ENCODE results near the gene YLPM1.

GRCh38 chr14:74871819-74872218 is 108.7 kb downstream of the YLPM1 start:
- TF ChIP-seq, protein P1, sequence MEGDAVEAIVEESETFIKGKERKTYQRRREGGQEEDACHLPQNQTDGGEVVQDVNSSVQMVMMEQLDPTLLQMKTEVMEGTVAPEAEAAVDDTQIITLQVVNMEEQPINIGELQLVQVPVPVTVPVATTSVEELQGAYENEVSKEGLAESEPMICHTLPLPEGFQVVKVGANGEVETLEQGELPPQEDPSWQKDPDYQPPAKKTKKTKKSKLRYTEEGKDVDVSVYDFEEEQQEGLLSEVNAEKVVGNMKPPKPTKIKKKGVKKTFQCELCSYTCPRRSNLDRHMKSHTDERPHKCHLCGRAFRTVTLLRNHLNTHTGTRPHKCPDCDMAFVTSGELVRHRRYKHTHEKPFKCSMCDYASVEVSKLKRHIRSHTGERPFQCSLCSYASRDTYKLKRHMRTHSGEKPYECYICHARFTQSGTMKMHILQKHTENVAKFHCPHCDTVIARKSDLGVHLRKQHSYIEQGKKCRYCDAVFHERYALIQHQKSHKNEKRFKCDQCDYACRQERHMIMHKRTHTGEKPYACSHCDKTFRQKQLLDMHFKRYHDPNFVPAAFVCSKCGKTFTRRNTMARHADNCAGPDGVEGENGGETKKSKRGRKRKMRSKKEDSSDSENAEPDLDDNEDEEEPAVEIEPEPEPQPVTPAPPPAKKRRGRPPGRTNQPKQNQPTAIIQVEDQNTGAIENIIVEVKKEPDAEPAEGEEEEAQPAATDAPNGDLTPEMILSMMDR (IDR thresholded peaks at IDR 0.05), result no peak
- TF ChIP-seq POLR2A (IDR thresholded peaks at IDR 0.05), result no peak
